Urothelium cell line (cell line): ENCODE data around the gene CINP.

Experiments used
- DNase-seq: peaks from one replicate; pipeline ENCODE4 v3.0.0; 2011; ENCODE audit warnings: low spot score, mixed read lengths
- FAIRE-seq: peaks from 2 replicates; lab custom pipeline; 2011; peaks lifted over from hg19 to GRCh38; lab: Jason Lieb, UNC

Gene CINP

GRCh38 chr14:102362545-102363181 is at the start of gene CINP, which contains the start of gene TECPR2:
TSS of gene CINP (minus strand) at chr14:102362890. CDS start at chr14:102362851, 39 bp downstream.
TSS of gene TECPR2 (plus strand) at chr14:102362941. CDS start at chr14:102376722, 13,781 bp downstream.
- peak; percentile 93 for DNase-seq
- no peak for FAIRE-seq

- no peak for DNase-seq
- no peak for FAIRE-seq
Observed at GRCh38 chr14:102408724-102409123, 46.0 kb upstream of the CINP start.

GRCh38 chr14:102407258-102407657 is 44.6 kb upstream of the CINP start:
- DNase-seq, result no peak
- no peak for FAIRE-seq

- DNase-seq, result no peak
- no peak for FAIRE-seq
Observed at GRCh38 chr14:102403028-102403427, 40.3 kb upstream of the CINP start.

GRCh38 chr14:102396521-102396920 is 33.8 kb upstream of the CINP start:
- DNase-seq (no peak), FAIRE-seq (no peak)

- no peak for DNase-seq
- FAIRE-seq, result no peak
Observed at GRCh38 chr14:102394717-102395375, 32.2 kb upstream of the CINP start.

- FAIRE-seq, result no peak
Observed at GRCh38 chr14:102392506-102392905, 29.8 kb upstream of the CINP start.

GRCh38 chr14:102390064-102390855 is 27.6 kb upstream of the CINP start:
- no peak for FAIRE-seq
- DNase-seq, result no peak

More at GRCh38 chr14:102392506-102392905, 29.8 kb upstream of the CINP start:
- DNase-seq, result no peak

- no peak for DNase-seq
- FAIRE-seq, result no peak
Observed at GRCh38 chr14:102389246-102389645, 26.6 kb upstream of the CINP start.

- no peak for FAIRE-seq
- DNase-seq, result no peak
Observed at GRCh38 chr14:102387086-102387485, 24.4 kb upstream of the CINP start.

- no peak for DNase-seq
- no peak for FAIRE-seq
Observed at GRCh38 chr14:102378830-102379229, 16.1 kb upstream of the CINP start.

- no peak for DNase-seq
- FAIRE-seq, result no peak
Observed at GRCh38 chr14:102377696-102378095, 15.0 kb upstream of the CINP start.

GRCh38 chr14:102375119-102375518 is 12.4 kb upstream of the CINP start:
- FAIRE-seq, result no peak

GRCh38 chr14:102374264-102374663 is 11.6 kb upstream of the CINP start:
- DNase-seq (no peak), FAIRE-seq (no peak)

More at GRCh38 chr14:102375119-102375518, 12.4 kb upstream of the CINP start:
- no peak for DNase-seq

- DNase-seq (no peak), FAIRE-seq (no peak)
Observed at GRCh38 chr14:102373110-102373509, 10.4 kb upstream of the CINP start.

GRCh38 chr14:102371361-102371760 is 8.7 kb upstream of the CINP start:
- FAIRE-seq (no peak), DNase-seq (no peak)

- DNase-seq, result no peak
- no peak for FAIRE-seq
Observed at GRCh38 chr14:102370305-102370809, 7.7 kb upstream of the CINP start.

- FAIRE-seq (no peak), DNase-seq (peak; percentile 23)
Observed at GRCh38 chr14:102363182-102363943, 673 bp upstream of the CINP start.

GRCh38 chr14:102362084-102362483 is 606 bp downstream of the CINP start:
- no peak for FAIRE-seq
- DNase-seq, result no peak

GRCh38 chr14:102360388-102360787 is 2.3 kb downstream of the CINP start:
- DNase-seq (no peak), FAIRE-seq (no peak)

- FAIRE-seq (no peak), DNase-seq (no peak)
Observed at GRCh38 chr14:102359341-102359740, 3.3 kb downstream of the CINP start.
